Measurements from ENCODE around the gene CNRIP1. TPM values are rescaled to one million over a fixed set of nuclear protein-coding genes. Genes with fewer than 3 reads are reported as not detected.

Gene CNRIP1
- total RNA-seq, 1 experiment from 2014 or later: not detected

- H3K27me3 Mint-ChIP-seq (ENCODE audit: insufficient read depth, unreplicated experiment): no peaks in the 10 kb centered on the region
- Histone ChIP-seq H3K9me3 (no peaks in the 10 kb centered on the region), H3K4me1 (no peaks in the 10 kb centered on the region), H3K27me3 (replicated peaks; ENCODE audit: control insufficient read depth, insufficient read depth, low read length) (no peaks in the 10 kb centered on the region), H3K36me3 (ENCODE audit: control insufficient read depth, insufficient read depth, low read length) (no peaks in the 10 kb centered on the region), H3K4me3 (ENCODE audit: low read depth, low read length) (no peak overlapping the region)
- H3K27ac Mint-ChIP-seq (ENCODE audit: unreplicated experiment): no peak overlapping the region
- H3K4me1 Mint-ChIP-seq (ENCODE audit: low read depth, unreplicated experiment): no peaks in the 10 kb centered on the region
- H3K4me3 Mint-ChIP-seq (ENCODE audit: unreplicated experiment): no peak overlapping the region
- H3K9me3 Mint-ChIP-seq (ENCODE audit: unreplicated experiment): no peaks in the 10 kb centered on the region
- intact Hi-C loops (cut with micrococcal nuclease; ENCODE audit: unreplicated experiment): no loop called here
- H3K36me3 Mint-ChIP-seq (ENCODE audit: insufficient read depth, unreplicated experiment): no peaks in the 10 kb centered on the region
- TF ChIP-seq CTCF (IDR thresholded peaks at IDR 0.05; ENCODE audit: insufficient read depth in 1 of 2, low read depth in 1 of 2, low read length in 1 of 2, severe bottlenecking in 1 of 2, unreplicated experiment in 1 of 2): no peak
- ChIA-PET CTCF (no interaction called here), POLR2A (no interaction called here)
- BruUV-seq (replicated peaks): no TSS peak
- DNase-seq: no peak
Observed at GRCh38 chr2:68363721-68364120, 44.0 kb upstream of the CNRIP1 start.

- H3K4me3 ChIP-seq (ENCODE audit: low read depth, low read length): no peak overlapping the region
- no peak overlapping the region for H3K4me3 Mint-ChIP-seq (ENCODE audit: unreplicated experiment)
- ChIA-PET POLR2A (no interaction called here), CTCF (no interaction called here)
- no peaks in the 10 kb centered on the region for H3K4me1 Mint-ChIP-seq (ENCODE audit: low read depth, unreplicated experiment)
- no peak overlapping the region for H3K27ac Mint-ChIP-seq (ENCODE audit: unreplicated experiment)
- H3K36me3 Mint-ChIP-seq (ENCODE audit: insufficient read depth, unreplicated experiment): no peaks in the 10 kb centered on the region
- H3K4me1 ChIP-seq: no peaks in the 10 kb centered on the region
- no peak for TF ChIP-seq CTCF (IDR thresholded peaks at IDR 0.05; ENCODE audit: insufficient read depth in 1 of 2, low read depth in 1 of 2, low read length in 1 of 2, severe bottlenecking in 1 of 2, unreplicated experiment in 1 of 2)
- no peaks in the 10 kb centered on the region for H3K27me3 ChIP-seq (replicated peaks; ENCODE audit: control insufficient read depth, insufficient read depth, low read length)
- H3K9me3 Mint-ChIP-seq (ENCODE audit: unreplicated experiment): no peaks in the 10 kb centered on the region
- intact Hi-C loops (cut with micrococcal nuclease; ENCODE audit: unreplicated experiment): loop anchor here (1.0 kb wide), 1 partner anchor 79 kb away; no protein-coding TSS in a partner anchor
- no peaks in the 10 kb centered on the region for H3K27me3 Mint-ChIP-seq (ENCODE audit: insufficient read depth, unreplicated experiment)
- no peaks in the 10 kb centered on the region for H3K36me3 ChIP-seq (ENCODE audit: control insufficient read depth, insufficient read depth, low read length)
- BruUV-seq (replicated peaks): no TSS peak
- H3K9me3 ChIP-seq: no peaks in the 10 kb centered on the region
- no peak for DNase-seq
Observed at GRCh38 chr2:68362749-68363148, 43.0 kb upstream of the CNRIP1 start.

- CTCF ChIA-PET: no interaction called here
Observed at GRCh38 chr2:68362069-68362468, 42.3 kb upstream of the CNRIP1 start.

More at GRCh38 chr2:68362069-68362468, 42.3 kb upstream of the CNRIP1 start:
- Mint-ChIP-seq H3K27me3 (ENCODE audit: insufficient read depth, unreplicated experiment) (no peaks in the 10 kb centered on the region), H3K27ac (ENCODE audit: unreplicated experiment) (no peak overlapping the region), H3K4me1 (ENCODE audit: low read depth, unreplicated experiment) (no peaks in the 10 kb centered on the region), H3K9me3 (ENCODE audit: unreplicated experiment) (no peaks in the 10 kb centered on the region), H3K4me3 (ENCODE audit: unreplicated experiment) (no peak overlapping the region), H3K36me3 (ENCODE audit: insufficient read depth, unreplicated experiment) (no peaks in the 10 kb centered on the region)
- peak; percentile 80 to 87 for TF ChIP-seq CTCF (IDR thresholded peaks at IDR 0.05; ENCODE audit: insufficient read depth in 1 of 2, low read depth in 1 of 2, low read length in 1 of 2, severe bottlenecking in 1 of 2, unreplicated experiment in 1 of 2)
- intact Hi-C loops (cut with micrococcal nuclease; ENCODE audit: unreplicated experiment): loop anchor here (1.0 kb wide), 1 partner anchor 79 kb away; no protein-coding TSS in a partner anchor
- Histone ChIP-seq H3K4me3 (ENCODE audit: low read depth, low read length) (no peak overlapping the region), H3K4me1 (no peaks in the 10 kb centered on the region), H3K9me3 (no peaks in the 10 kb centered on the region), H3K27me3 (replicated peaks; ENCODE audit: control insufficient read depth, insufficient read depth, low read length) (no peaks in the 10 kb centered on the region), H3K36me3 (ENCODE audit: control insufficient read depth, insufficient read depth, low read length) (no peaks in the 10 kb centered on the region)
- BruUV-seq (replicated peaks): no TSS peak
- DNase-seq: peak; percentile 72 to 80
- POLR2A ChIA-PET: no interaction called here

Measured in Caco-2 (cell line).